CD4-positive, alpha-beta T cell treated with Interleukin-12 subunit alpha and Interleukin-12 subunit beta, for 1 hour (primary cell): ENCODE results near the gene ZBTB20.

Experiments used
- DNase-seq: peaks from one replicate; pipeline ENCODE4 v3.0.0-alpha.2; 2020

ZBTB20 gene

GRCh38 chr3:114308830-114309229 lies 838.3 kb downstream of the ZBTB20 start:
- DNase-seq = peak; percentile 83

- DNase-seq = no peak
These were observed 838.7 kb downstream of the ZBTB20 start for GRCh38 chr3:114308377-114308776.

- no peak for DNase-seq
These were observed 839.3 kb downstream of the ZBTB20 start for GRCh38 chr3:114307832-114308231.

GRCh38 chr3:114307222-114307830 lies 839.8 kb downstream of the ZBTB20 start:
- peak; percentile 68 for DNase-seq

- no peak for DNase-seq
These were observed 847.0 kb downstream of the ZBTB20 start for GRCh38 chr3:114299941-114300624.

GRCh38 chr3:114299421-114299820 lies 847.7 kb downstream of the ZBTB20 start:
- peak; percentile 69 for DNase-seq

- DNase-seq = no peak
These were observed 851.1 kb downstream of the ZBTB20 start for GRCh38 chr3:114295946-114296345.

- peak; percentile 60 for DNase-seq
These were observed 852.1 kb downstream of the ZBTB20 start for GRCh38 chr3:114294940-114295480.

GRCh38 chr3:114293838-114294535 lies 853.1 kb downstream of the ZBTB20 start, which contains the start of gene TIGIT:
TIGIT (plus strand) TSS chr3:114294028; CDS start chr3:114294062, 34 bp downstream.
- no peak for DNase-seq

GRCh38 chr3:114290911-114291901 lies 855.9 kb downstream of the ZBTB20 start:
- peak; percentile 93 for DNase-seq

- no peak for DNase-seq
These were observed 860.8 kb downstream of the ZBTB20 start for GRCh38 chr3:114286266-114286665.

- DNase-seq = peak; percentile 59
These were observed 861.3 kb downstream of the ZBTB20 start for GRCh38 chr3:114285648-114286230.

- no peak for DNase-seq
These were observed 862.4 kb downstream of the ZBTB20 start for GRCh38 chr3:114284644-114285043.
